ENCODE results near the gene ABHD12B. TPM values are rescaled to one million over a fixed set of nuclear protein-coding genes. Genes with fewer than 3 reads are reported as not detected.

Gene ABHD12B
- total RNA-seq, 1 experiment from 2014 or later, result 51.0 TPM

DNA sequence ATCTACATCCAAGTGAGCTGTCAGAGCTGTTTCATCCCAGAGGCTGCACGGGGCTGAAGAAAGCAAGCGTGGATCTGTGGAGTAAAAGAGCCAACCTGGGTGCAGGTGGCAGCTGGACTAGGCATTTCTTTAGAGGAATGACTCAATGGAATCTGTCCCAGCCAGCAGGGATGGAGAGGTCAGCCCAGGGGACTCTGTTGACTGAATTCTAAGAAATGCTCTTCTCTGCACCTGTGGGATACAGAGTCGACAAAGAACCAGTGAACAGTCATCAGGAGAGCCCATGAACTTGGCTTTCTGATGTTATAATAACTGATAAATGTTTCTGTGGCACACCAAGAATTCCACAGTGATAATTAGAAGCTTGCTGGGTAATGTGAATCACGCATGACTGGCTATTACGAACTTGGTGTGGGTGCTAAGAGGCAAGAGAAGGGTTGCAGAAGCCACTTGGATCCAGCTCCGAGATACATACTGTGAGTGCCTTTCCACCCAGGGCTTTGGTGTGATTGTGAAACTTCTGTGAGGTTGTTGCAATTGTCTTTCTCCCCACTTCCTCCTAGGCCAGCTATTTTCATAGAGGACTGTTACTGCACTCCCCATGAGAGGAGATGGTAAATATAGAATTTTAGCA is 56.3 kb downstream of the ABHD12B start:
- no peak overlapping the region for H3T11ph ChIP-seq (ENCODE audit: low read length)
- no peak overlapping the region for H2BK15ac ChIP-seq (ENCODE audit: low read depth, low read length)
- no peaks in the 10 kb centered on the region for H3K9me3 ChIP-seq (ENCODE audit: control insufficient read depth, low read depth, low read length)
- no peak overlapping the region for H2BK20ac ChIP-seq (ENCODE audit: low read depth, low read length, poor library complexity, severe bottlenecking)
- H2BK12ac ChIP-seq (ENCODE audit: insufficient read length, low read depth, low read length), result no peak overlapping the region
- no peak overlapping the region for H4K8ac ChIP-seq (replicated peaks; ENCODE audit: insufficient read length, low read depth, low read length)
- no peaks in the 10 kb centered on the region for H3K79me1 ChIP-seq (ENCODE audit: insufficient read depth, low read depth, low read length, poor library complexity, severe bottlenecking)
- H3K18ac ChIP-seq (ENCODE audit: insufficient read length, low read depth, low read length), result no peak overlapping the region
- no peak overlapping the region for H2BK5ac ChIP-seq (ENCODE audit: insufficient read length, low read length)
- H3K79me2 ChIP-seq (ENCODE audit: insufficient read depth, low read length), result no peaks in the 10 kb centered on the region
- no peak overlapping the region for H3K14ac ChIP-seq (ENCODE audit: insufficient read depth, low read length)
- no peak overlapping the region for H2BK120ac ChIP-seq (ENCODE audit: low read depth, low read length, poor library complexity, severe bottlenecking)
- H3K27ac ChIP-seq (ENCODE audit: insufficient read length, low read depth, low read length), result no peak overlapping the region
- peaks cover 6 to 7% of the 10 kb centered on the region in 2 experiments; a peak in 3 of 4 replicates for H3K4me1 Mint-ChIP-seq
- H2AK5ac ChIP-seq (ENCODE audit: insufficient read length, low read length), result no peak overlapping the region
- H3K4me3 Mint-ChIP-seq, result no peak overlapping the region
- H3K27me3 Mint-ChIP-seq (ENCODE audit: low read depth), result no peaks in the 10 kb centered on the region
- H3K56ac ChIP-seq (ENCODE audit: insufficient read length, low read depth, low read length), result no peak overlapping the region
- H3K4me2 ChIP-seq (ENCODE audit: insufficient read depth, insufficient read length, low read length), result no peak overlapping the region
- H3K36me3 Mint-ChIP-seq (ENCODE audit: insufficient read depth in 1 of 3, low read depth in 3 of 3), result peaks cover 5 to 33% (median 6%) of the 10 kb centered on the region in 3 experiments; a peak in 4 of 7 replicates
- H3K9ac ChIP-seq (ENCODE audit: extremely low read depth, insufficient read length, low read length), result no peak overlapping the region
- TF ChIP-seq, protein P1, sequence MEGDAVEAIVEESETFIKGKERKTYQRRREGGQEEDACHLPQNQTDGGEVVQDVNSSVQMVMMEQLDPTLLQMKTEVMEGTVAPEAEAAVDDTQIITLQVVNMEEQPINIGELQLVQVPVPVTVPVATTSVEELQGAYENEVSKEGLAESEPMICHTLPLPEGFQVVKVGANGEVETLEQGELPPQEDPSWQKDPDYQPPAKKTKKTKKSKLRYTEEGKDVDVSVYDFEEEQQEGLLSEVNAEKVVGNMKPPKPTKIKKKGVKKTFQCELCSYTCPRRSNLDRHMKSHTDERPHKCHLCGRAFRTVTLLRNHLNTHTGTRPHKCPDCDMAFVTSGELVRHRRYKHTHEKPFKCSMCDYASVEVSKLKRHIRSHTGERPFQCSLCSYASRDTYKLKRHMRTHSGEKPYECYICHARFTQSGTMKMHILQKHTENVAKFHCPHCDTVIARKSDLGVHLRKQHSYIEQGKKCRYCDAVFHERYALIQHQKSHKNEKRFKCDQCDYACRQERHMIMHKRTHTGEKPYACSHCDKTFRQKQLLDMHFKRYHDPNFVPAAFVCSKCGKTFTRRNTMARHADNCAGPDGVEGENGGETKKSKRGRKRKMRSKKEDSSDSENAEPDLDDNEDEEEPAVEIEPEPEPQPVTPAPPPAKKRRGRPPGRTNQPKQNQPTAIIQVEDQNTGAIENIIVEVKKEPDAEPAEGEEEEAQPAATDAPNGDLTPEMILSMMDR (conservative IDR thresholded peaks at IDR 0.05), result no peak
- no peaks in the 10 kb centered on the region for H3K27me3 ChIP-seq (ENCODE audit: insufficient read depth, low read length)
- peak overlapping the region in 1 of 3 experiments; percentile 75; a peak in 2 of 7 replicates for H3K27ac Mint-ChIP-seq
- no peak overlapping the region for H3K23ac ChIP-seq (ENCODE audit: insufficient read length, low read depth, low read length)
- H3K4ac ChIP-seq (ENCODE audit: low read depth, low read length), result no peak overlapping the region
- no peak for DNase-seq
- H3K4me1 ChIP-seq (ENCODE audit: insufficient read depth, low read length), result no peaks in the 10 kb centered on the region
- no peaks in the 10 kb centered on the region for H3K9me3 Mint-ChIP-seq
- no CpG with 5 or more reads among the region's 6 CpGs for WGBS (ENCODE audit: extremely low coverage, insufficient read length, low lambda C conversion rate)
- H3K23me2 ChIP-seq (ENCODE audit: insufficient read length, low read depth, low read length, poor library complexity, severe bottlenecking), result no peaks in the 10 kb centered on the region
- H4K20me1 ChIP-seq (ENCODE audit: control insufficient read depth, insufficient read depth, insufficient read length), result no peaks in the 10 kb centered on the region
- no peak overlapping the region for H4K91ac ChIP-seq (ENCODE audit: insufficient read length, low read depth, low read length)
- H2AFZ ChIP-seq (ENCODE audit: low read length), result no peak overlapping the region
- no peak overlapping the region for H4K5ac ChIP-seq (ENCODE audit: insufficient read length, low read depth, low read length)

Data from H9 (cell line).